B cell (primary cell): ENCODE data around the gene OR6N1.

ENCODE experiments used
- EZH2 ChIP-seq: IDR thresholded peaks from 2 replicates; pipeline ENCODE4 v1.6.1; 2012; ENCODE audit warnings: borderline replicate concordance, low read depth, mild to moderate bottlenecking, moderate library complexity, low read length; ENCODE audit not compliant: insufficient read depth, poor library complexity, severe bottlenecking
- TF ChIP-seq, protein P1 (sequence below): fragments of 200-600 bp; IDR thresholded peaks from one replicate; pipeline ENCODE4 v1.8.0; 2022; ENCODE audit warnings: antibody characterized with exemption, mild to moderate bottlenecking

- TF ChIP-seq, protein P1, sequence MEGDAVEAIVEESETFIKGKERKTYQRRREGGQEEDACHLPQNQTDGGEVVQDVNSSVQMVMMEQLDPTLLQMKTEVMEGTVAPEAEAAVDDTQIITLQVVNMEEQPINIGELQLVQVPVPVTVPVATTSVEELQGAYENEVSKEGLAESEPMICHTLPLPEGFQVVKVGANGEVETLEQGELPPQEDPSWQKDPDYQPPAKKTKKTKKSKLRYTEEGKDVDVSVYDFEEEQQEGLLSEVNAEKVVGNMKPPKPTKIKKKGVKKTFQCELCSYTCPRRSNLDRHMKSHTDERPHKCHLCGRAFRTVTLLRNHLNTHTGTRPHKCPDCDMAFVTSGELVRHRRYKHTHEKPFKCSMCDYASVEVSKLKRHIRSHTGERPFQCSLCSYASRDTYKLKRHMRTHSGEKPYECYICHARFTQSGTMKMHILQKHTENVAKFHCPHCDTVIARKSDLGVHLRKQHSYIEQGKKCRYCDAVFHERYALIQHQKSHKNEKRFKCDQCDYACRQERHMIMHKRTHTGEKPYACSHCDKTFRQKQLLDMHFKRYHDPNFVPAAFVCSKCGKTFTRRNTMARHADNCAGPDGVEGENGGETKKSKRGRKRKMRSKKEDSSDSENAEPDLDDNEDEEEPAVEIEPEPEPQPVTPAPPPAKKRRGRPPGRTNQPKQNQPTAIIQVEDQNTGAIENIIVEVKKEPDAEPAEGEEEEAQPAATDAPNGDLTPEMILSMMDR, result no peak
- no peak for TF ChIP-seq EZH2
Measured at GRCh38 chr1:158716335-158716734, 55.7 kb downstream of the OR6N1 start.
